OCI-LY3 (cell line): ENCODE results near the gene ADAMTS2.

Experiments used
- H2AFZ ChIP-seq: fragments of 200-600, 300-600 bp; shearing (Covaris generic); 2 replicates; pipeline ENCODE4 v1.6.0; 2014; ENCODE audit warnings: antibody characterized with exemption, low read depth, low read length
- H3K27ac ChIP-seq: fragments of 200-600, 300-600 bp; sonication (generic); 2 replicates; pipeline ENCODE4 v1.5.1; 2014; ENCODE audit warnings: mild to moderate bottlenecking, low read length, moderate library complexity, mixed read lengths
- H3K27me3 ChIP-seq: fragments of 200-600, 300-600 bp; sonication (generic); 2 replicates; pipeline ENCODE4 v1.6.1; 2014; ENCODE audit warnings: low read depth, low read length, mixed read lengths
- H3K36me3 ChIP-seq: fragments of 200-600, 300-600 bp; sonication (generic); replicated peaks from 2 replicates; pipeline ENCODE3; 2014; ENCODE audit warnings: low read depth, low read length, mixed read lengths
- H3K4me1 ChIP-seq: fragments of 300-600, 200-600 bp; sonication (generic); 2 replicates; pipeline ENCODE4 v1.6.1; 2014; ENCODE audit warnings: low read length, mixed read lengths
- H3K4me2 ChIP-seq: fragments of 200-600, 300-600 bp; sonication (generic); 2 replicates; pipeline ENCODE4 v1.6.1; 2014; ENCODE audit warnings: low read length, mixed read lengths
- H3K4me3 ChIP-seq: fragments of 300-600, 200-600 bp; sonication (generic); 2 replicates; pipeline ENCODE4 v1.5.1; 2014; ENCODE audit warnings: antibody characterized with exemption, mild to moderate bottlenecking, low read length, moderate library complexity
- H3K79me2 ChIP-seq: fragments of 300-600, 200-600 bp; shearing (Covaris generic); 2 replicates; pipeline ENCODE4 v1.6.1; 2014; ENCODE audit warnings: mild to moderate bottlenecking, low read length, mixed read lengths
- H3K9ac ChIP-seq: fragments of 300-600, 200-600 bp; shearing (Covaris generic); 2 replicates; pipeline ENCODE4 v1.6.0; 2014; ENCODE audit warnings: mild to moderate bottlenecking, low read length, moderate library complexity
- H3K9me3 ChIP-seq: fragments of 200-600, 300-600 bp; shearing (Covaris generic); 2 replicates; pipeline ENCODE4 v1.6.1; 2014; ENCODE audit warnings: low read length, mixed read lengths; ENCODE audit not compliant: insufficient read depth
- H4K20me1 ChIP-seq: fragments of 200-600, 300-600 bp; sonication (generic); 2 replicates; pipeline ENCODE4 v1.6.1; 2016; ENCODE audit warnings: low read length, mixed read lengths; ENCODE audit not compliant: insufficient read depth
- EZH2phosphoT487 ChIP-seq: fragments of 200-600 bp; shearing (Covaris generic); IDR thresholded peaks from 2 replicates; pipeline ENCODE4 v1.6.1; 2018; ENCODE audit warnings: antibody characterized with exemption, mixed run types, low read depth
- TF ChIP-seq, protein P1 (sequence below): fragments of 200-600, 300-600 bp; sonication (generic); IDR thresholded peaks from 2 replicates; pipeline ENCODE4 v1.5.1; 2014; ENCODE audit warnings: antibody characterized with exemption, low read length, low read depth

The ADAMTS2 gene

GRCh38 chr5:179192185-179192890, 152.9 kb downstream of the ADAMTS2 start:
- Histone ChIP-seq H4K20me1 (no peaks in the 10 kb centered on the region), H3K4me3 (no peak overlapping the region), H3K27ac (no peak overlapping the region), H3K4me1 (no peaks in the 10 kb centered on the region), H3K9ac (no peak overlapping the region), H3K79me2 (no peaks in the 10 kb centered on the region), H3K36me3 (no peaks in the 10 kb centered on the region), H3K27me3 (no peaks in the 10 kb centered on the region), H2AFZ (no peak overlapping the region), H3K4me2 (no peak overlapping the region), H3K9me3 (no peaks in the 10 kb centered on the region)
- TF ChIP-seq, protein P1, sequence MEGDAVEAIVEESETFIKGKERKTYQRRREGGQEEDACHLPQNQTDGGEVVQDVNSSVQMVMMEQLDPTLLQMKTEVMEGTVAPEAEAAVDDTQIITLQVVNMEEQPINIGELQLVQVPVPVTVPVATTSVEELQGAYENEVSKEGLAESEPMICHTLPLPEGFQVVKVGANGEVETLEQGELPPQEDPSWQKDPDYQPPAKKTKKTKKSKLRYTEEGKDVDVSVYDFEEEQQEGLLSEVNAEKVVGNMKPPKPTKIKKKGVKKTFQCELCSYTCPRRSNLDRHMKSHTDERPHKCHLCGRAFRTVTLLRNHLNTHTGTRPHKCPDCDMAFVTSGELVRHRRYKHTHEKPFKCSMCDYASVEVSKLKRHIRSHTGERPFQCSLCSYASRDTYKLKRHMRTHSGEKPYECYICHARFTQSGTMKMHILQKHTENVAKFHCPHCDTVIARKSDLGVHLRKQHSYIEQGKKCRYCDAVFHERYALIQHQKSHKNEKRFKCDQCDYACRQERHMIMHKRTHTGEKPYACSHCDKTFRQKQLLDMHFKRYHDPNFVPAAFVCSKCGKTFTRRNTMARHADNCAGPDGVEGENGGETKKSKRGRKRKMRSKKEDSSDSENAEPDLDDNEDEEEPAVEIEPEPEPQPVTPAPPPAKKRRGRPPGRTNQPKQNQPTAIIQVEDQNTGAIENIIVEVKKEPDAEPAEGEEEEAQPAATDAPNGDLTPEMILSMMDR = no peak
- no peak for TF ChIP-seq EZH2phosphoT487

- Histone ChIP-seq H4K20me1 (no peaks in the 10 kb centered on the region), H3K9ac (no peak overlapping the region), H3K36me3 (no peaks in the 10 kb centered on the region), H3K27me3 (no peaks in the 10 kb centered on the region), H3K27ac (no peak overlapping the region), H3K79me2 (no peaks in the 10 kb centered on the region), H3K4me1 (no peaks in the 10 kb centered on the region), H3K4me3 (no peak overlapping the region), H2AFZ (no peak overlapping the region), H3K4me2 (no peak overlapping the region), H3K9me3 (no peaks in the 10 kb centered on the region)
- TF ChIP-seq, protein P1 = no peak
- TF ChIP-seq EZH2phosphoT487 = no peak
These were observed 153.6 kb downstream of the ADAMTS2 start for GRCh38 chr5:179191506-179192184.

GRCh38 chr5:179190851-179191505, 154.3 kb downstream of the ADAMTS2 start:
- H3K79me2 ChIP-seq = no peaks in the 10 kb centered on the region
- no peaks in the 10 kb centered on the region for H3K27me3 ChIP-seq
- H3K36me3 ChIP-seq = no peaks in the 10 kb centered on the region
- H3K9me3 ChIP-seq = no peaks in the 10 kb centered on the region
- no peak overlapping the region for H3K4me3 ChIP-seq
- H3K4me2 ChIP-seq = no peak overlapping the region
- H3K9ac ChIP-seq = no peak overlapping the region
- no peak overlapping the region for H2AFZ ChIP-seq
- no peaks in the 10 kb centered on the region for H3K4me1 ChIP-seq
- H4K20me1 ChIP-seq = no peaks in the 10 kb centered on the region
- H3K27ac ChIP-seq = no peak overlapping the region
- TF ChIP-seq, protein P1 = no peak
- no peak for TF ChIP-seq EZH2phosphoT487

- no peaks in the 10 kb centered on the region for H3K4me1 ChIP-seq
- no peaks in the 10 kb centered on the region for H3K27me3 ChIP-seq
- no peaks in the 10 kb centered on the region for H4K20me1 ChIP-seq
- no peak overlapping the region for H3K4me2 ChIP-seq
- H2AFZ ChIP-seq = no peak overlapping the region
- no peak overlapping the region for H3K4me3 ChIP-seq
- no peaks in the 10 kb centered on the region for H3K36me3 ChIP-seq
- no peak overlapping the region for H3K27ac ChIP-seq
- no peak overlapping the region for H3K9ac ChIP-seq
- no peaks in the 10 kb centered on the region for H3K9me3 ChIP-seq
- no peak for TF ChIP-seq EZH2phosphoT487
- TF ChIP-seq, protein P1 = no peak
- no peaks in the 10 kb centered on the region for H3K79me2 ChIP-seq
These were observed 156.6 kb downstream of the ADAMTS2 start for GRCh38 chr5:179188636-179189035.
